ENCODE results near the gene ENTPD8.
"Not testable (repeated sequence)": the region's sequence is repeated elsewhere in the genome, so short reads cannot be mapped to it uniquely, and the experiment has no call there.

ENTPD8 gene

GRCh38 chr9:137390553-137391410 lies 50.4 kb downstream of the ENTPD8 start:
- no peak for DNase-seq

DNA sequence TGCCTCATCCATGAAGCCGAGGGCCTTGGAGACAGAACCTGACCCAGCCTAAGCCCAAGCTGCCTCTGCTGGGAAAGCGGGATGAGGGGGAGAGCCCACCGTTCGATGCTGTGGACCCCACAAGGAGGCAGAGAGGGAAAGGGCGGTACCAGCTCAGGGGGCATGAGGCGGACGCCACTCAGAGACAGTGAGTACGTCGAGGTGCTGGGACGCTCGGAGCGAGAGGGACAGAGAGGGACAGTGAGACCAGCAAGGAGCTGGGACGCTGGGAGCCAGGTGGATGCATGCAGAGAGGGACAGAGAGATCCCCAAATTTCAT lies 51.8 kb downstream of the ENTPD8 start:
- no peak for DNase-seq

GRCh38 chr9:137388589-137389427 lies 52.3 kb downstream of the ENTPD8 start:
- DNase-seq: no peak

DNA sequence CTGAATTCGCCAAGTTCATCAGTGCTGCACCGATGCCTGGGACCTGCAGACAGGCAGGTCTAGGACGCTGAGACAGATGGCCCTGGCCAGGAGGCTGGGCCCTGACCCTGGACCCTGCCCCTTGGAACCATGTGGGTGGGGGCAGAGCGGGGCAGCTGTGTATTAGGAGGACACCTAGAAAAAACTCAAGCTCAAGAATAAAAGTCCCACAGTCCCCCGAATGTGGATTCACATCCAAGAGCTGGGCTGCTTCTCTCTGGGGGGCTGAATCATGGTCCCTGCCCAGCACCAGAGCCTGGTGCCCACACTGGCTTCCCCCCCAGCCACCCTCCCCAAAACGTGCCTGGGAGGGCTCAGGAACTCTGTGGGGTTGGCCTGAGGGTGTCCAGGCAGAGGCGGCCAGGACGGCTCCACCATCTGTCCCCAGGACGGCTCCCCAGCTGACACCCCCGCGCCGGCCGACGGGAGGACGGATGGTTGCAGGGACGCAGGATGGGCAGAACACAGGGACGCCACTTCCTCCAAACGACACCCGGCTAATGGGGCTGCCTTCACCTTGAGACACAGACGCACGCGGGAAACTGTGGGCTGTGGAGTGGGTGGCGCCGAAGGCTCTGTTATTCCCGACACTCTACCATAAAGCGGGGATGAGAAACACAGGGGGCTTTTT lies 53.1 kb downstream of the ENTPD8 start:
- DNase-seq: no peak

DNA sequence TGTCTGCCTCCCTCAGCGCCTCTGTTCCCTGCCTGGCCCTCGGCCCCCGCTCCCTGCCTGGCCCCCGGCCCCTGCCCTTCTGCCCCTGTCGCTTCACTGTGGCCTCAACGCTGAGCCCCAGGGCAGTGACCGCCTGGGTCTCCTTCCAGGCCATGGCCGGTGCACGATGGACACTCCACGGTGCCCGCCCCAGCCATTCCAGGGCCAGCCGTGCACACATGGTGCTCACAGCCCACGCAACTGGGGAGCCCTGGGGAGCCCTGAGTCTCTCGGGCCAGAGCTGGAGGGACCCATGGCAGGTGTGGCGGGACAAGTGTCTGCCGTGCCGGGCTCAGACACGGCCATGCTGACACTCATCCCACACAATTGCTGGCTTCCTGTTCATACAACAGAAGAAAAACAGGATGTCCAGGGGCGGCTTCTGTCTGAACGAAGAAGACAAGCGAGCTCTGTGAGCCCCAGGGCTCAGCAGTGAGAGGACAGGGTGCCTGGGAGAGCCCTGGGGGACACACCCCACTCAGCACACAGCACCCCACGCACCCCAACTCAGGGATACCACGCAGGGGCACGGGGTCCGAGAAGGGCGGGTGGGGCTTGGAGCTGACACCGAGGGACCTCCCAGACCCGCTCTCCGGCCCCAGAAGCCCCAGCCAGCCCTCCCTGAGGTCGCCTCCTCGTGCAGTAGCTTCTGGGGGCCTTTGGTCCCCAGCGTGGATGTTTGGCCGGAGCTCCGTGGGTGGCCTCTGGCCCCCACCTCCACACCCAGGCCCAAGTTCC lies 53.9 kb downstream of the ENTPD8 start:
- peak; percentile 72 for DNase-seq

DNA sequence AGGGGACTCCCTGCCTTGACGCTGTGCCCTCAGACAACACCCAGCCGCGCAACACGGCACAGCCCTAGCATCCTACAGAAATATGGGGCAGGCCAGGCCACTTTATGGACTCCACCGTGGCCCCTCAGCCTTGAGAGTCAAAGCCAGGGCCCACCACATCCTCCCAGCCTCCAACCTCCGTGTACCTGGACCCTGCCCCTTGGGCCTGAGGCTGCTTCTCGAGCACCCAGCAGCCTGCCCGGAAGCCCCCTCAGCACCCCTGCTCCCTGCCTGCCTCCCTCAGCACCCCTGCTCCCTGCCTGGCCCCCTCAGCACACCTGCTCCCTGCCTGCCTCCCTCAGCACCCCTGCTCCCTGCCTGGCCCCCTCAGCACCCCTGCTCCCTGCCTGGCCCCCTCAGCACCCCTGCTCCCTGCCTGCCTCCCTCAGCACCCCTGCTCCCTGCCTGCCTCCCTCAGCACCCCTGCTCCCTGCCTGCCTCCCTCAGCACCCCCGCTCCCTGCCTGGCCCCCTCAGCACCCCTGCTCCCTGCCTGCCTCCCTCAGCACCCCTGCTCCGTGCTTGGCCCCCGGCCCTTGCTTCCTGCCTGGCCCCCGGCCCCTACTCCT lies 54.5 kb downstream of the ENTPD8 start:
- not testable (repeated sequence) for DNase-seq

DNA sequence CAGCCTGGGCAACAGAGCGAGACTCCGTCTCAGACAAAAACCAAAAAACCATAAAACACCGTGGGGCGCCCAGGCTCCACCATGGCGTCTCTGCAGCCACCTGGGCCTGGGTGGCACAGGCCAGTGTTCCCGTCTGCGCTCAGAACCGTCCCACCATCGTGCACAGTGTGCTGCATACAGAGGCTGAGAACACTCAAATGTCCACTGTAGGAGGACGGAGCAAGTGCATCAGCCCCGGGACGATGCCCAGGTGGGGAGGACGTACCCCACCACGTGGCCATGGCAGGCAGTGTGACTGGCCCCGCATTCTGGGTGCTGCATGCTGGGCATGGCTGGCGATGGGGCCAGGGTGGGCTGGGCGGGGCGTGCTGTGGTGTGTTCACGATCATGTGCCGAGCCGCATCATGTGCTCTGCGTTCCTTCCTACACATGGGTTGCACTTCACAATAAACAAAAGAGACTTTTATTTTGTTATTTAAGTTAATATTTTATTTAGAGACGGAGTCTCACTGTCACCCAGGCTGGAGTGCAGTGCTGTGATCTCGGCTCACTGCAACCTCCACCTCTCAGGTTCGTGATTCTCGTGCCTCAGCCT lies 56.0 kb downstream of the ENTPD8 start:
- no peak for DNase-seq

All from activated effector memory CD4-positive, alpha-beta T cell treated with anti-CD3 and anti-CD28 coated beads, Interleukin-2, amount 50 U/mL, for 16 hours (primary cell).